Spleen (tissue), 7 donors: ENCODE data around the gene CEP128.

Experiments used
- CTCF ChIP-seq, 11 experiments: fragments of 200-600 bp in 7 of 11; fragments of 450-650 bp in 4 of 11; sonication (generic) in 4 of 11; IDR thresholded peaks in 8 of 11; conservative IDR thresholded peaks in 3 of 11; 1 replicate in 7 of 11; 2 replicates in 4 of 11; pipeline versions ENCODE4 v1.4.0 to v1.8.0; 2016 to 2021; ENCODE audit warnings: antibody characterized with exemption in 11 of 11, inconsistent platforms in 4 of 11, mild to moderate bottlenecking in 1 of 11
- POLR2A ChIP-seq, 3 donors: fragments of 450-650 bp; IDR thresholded peaks; one replicate each; pipeline ENCODE4 v1.5.1; 2017; ENCODE audit warnings: antibody characterized with exemption in 3 of 3, mild to moderate bottlenecking in 1 of 3
- POLR2AphosphoS5 ChIP-seq, 3 donors: sonication (generic); formaldehyde crosslinking; IDR thresholded peaks; one replicate each; pipeline ENCODE4 v1.5.1; 2017; ENCODE audit warnings: antibody characterized with exemption in 3 of 3
- donor health status: DM: no; HTN: no; CAD: no; lungs with moderate emphysema.
- donor health status: DM: no; HTN: no; CAD: no.
- donor health status: DM: no; HTN: no; CAD: no.

- TF ChIP-seq POLR2AphosphoS5 (IDR thresholded peaks at IDR 0.05) (no peak), CTCF (IDR thresholded peaks at IDR 0.05 in 8 of 11, conservative IDR thresholded peaks at IDR 0.05 in 3 of 11) (no peak), POLR2A (IDR thresholded peaks at IDR 0.05) (no peak)
Observed at GRCh38 chr14:80536456-80536855, 405.1 kb downstream of the CEP128 start.
